ENCODE data around the gene SASS6.

The SASS6 gene

GRCh38 chr1:100037927-100038659, 94.6 kb downstream of the SASS6 start (continued):
- no peak for TF ChIP-seq ZNF529 (tag by site-specific recombination; IDR thresholded peaks at IDR 0.05; ENCODE audit: insufficient replicate concordance)
- TF ChIP-seq HOXC10 (CRISPR knock-in tag; IDR thresholded peaks at IDR 0.05), result 0 out of 2 replicates have a peak, but pooled peaks have one; percentile 15
- peak; percentile 90 for TF ChIP-seq ZNF785 (tag by site-specific recombination; IDR thresholded peaks at IDR 0.05)
- no peak for TF ChIP-seq ZNF175 (tag by site-specific recombination; IDR thresholded peaks at IDR 0.05)
- TF ChIP-seq ZNF610 (tag by site-specific recombination; IDR thresholded peaks at IDR 0.05; ENCODE audit: borderline replicate concordance), result peak; percentile 68
- no peak; the same call in 1 of the 2 replicates for TF ChIP-seq ZNF280D (tag by site-specific recombination; IDR thresholded peaks at IDR 0.05)
- no peak for TF ChIP-seq ZNF488 (tag by site-specific recombination; IDR thresholded peaks at IDR 0.05)
- TF ChIP-seq GLIS1 (tag by site-specific recombination; IDR thresholded peaks at IDR 0.05), result no peak; the same call in 1 of the 2 replicates
- peak; percentile 72 for TF ChIP-seq ZNF76 (tag by site-specific recombination; IDR thresholded peaks at IDR 0.05; ENCODE audit: borderline replicate concordance, low read depth)
- TF ChIP-seq ZNF140 (tag by site-specific recombination; IDR thresholded peaks at IDR 0.05), result no peak
- TF ChIP-seq ZNF341 (tag by site-specific recombination; IDR thresholded peaks at IDR 0.05; ENCODE audit: low read depth), result no peak; the same call in 1 of the 2 replicates
- TF ChIP-seq PBX3 (CRISPR knock-in tag; IDR thresholded peaks at IDR 0.05), result no peak; the same call in 1 of the 2 replicates
- TF ChIP-seq ZNF596 (tag by site-specific recombination; IDR thresholded peaks at IDR 0.05), result no peak
- no peak for TF ChIP-seq ZNF654 (tag by site-specific recombination; IDR thresholded peaks at IDR 0.05; ENCODE audit: low read depth)
- TF ChIP-seq ZXDB (tag by site-specific recombination; IDR thresholded peaks at IDR 0.05), result peak; percentile 83
- TF ChIP-seq ZSCAN23 (tag by site-specific recombination; IDR thresholded peaks at IDR 0.05), result 0 out of 2 replicates have a peak, but pooled peaks have one; percentile 8
- TF ChIP-seq MYNN (tag by site-specific recombination; IDR thresholded peaks at IDR 0.05; ENCODE audit: borderline replicate concordance), result no peak
- no peak for TF ChIP-seq ZNF248 (tag by site-specific recombination; IDR thresholded peaks at IDR 0.05)
- 0 out of 2 replicates have a peak, but pooled peaks have one; percentile 19 for TF ChIP-seq ZNF677 (tag by site-specific recombination; IDR thresholded peaks at IDR 0.05)
- TF ChIP-seq ZFHX2 (tag by site-specific recombination; conservative IDR thresholded peaks at IDR 0.05), result peak; percentile 79
- TF ChIP-seq ZFP37 (tag by site-specific recombination; IDR thresholded peaks at IDR 0.05), result peak; percentile 92
- TF ChIP-seq ZNF843 (tag by site-specific recombination; IDR thresholded peaks at IDR 0.05), result 0 out of 2 replicates have a peak, but pooled peaks have one; percentile 22
- no peak for TF ChIP-seq ZNF621 (tag by site-specific recombination; IDR thresholded peaks at IDR 0.05)
- no peak for TF ChIP-seq ZNF473 (tag by site-specific recombination; IDR thresholded peaks at IDR 0.05)
- TF ChIP-seq ZNF510 (tag by site-specific recombination; IDR thresholded peaks at IDR 0.05; ENCODE audit: insufficient replicate concordance), result no peak
- TF ChIP-seq SP2 (tag by site-specific recombination; IDR thresholded peaks at IDR 0.05), result peak; percentile 30
- TF ChIP-seq ZNF16 (tag by site-specific recombination; IDR thresholded peaks at IDR 0.05; ENCODE audit: low read depth), result no peak
- TF ChIP-seq ZNF404 (tag by site-specific recombination; IDR thresholded peaks at IDR 0.05), result no peak
- TF ChIP-seq ZNF837 (tag by site-specific recombination; IDR thresholded peaks at IDR 0.05), result no peak
- peak; percentile 82 for TF ChIP-seq ZNF2 (tag by site-specific recombination; IDR thresholded peaks at IDR 0.05)
- TF ChIP-seq FEZF1 (tag by site-specific recombination; IDR thresholded peaks at IDR 0.05), result no peak
- TF ChIP-seq GFI1B (tag by site-specific recombination; IDR thresholded peaks at IDR 0.05), result no peak
- peak; percentile 71 for TF ChIP-seq SP7 (tag by site-specific recombination; IDR thresholded peaks at IDR 0.05)
- TF ChIP-seq ZNF624 (tag by site-specific recombination; IDR thresholded peaks at IDR 0.05), result no peak
- no peak for TF ChIP-seq ZNF558 (tag by site-specific recombination; IDR thresholded peaks at IDR 0.05)
- 0 out of 2 replicates have a peak, but pooled peaks have one; percentile 8 for TF ChIP-seq ZBTB6 (tag by site-specific recombination; IDR thresholded peaks at IDR 0.05)
- TF ChIP-seq ZNF585B (tag by site-specific recombination; IDR thresholded peaks at IDR 0.05), result no peak

All from HEK293 (cell line).